HL-60 (cell line): ENCODE data around the gene SORBS2.

Source experiments
- SPI1 ChIP-seq: IDR thresholded peaks from 2 replicates; pipeline ENCODE4 v1.6.1; 2012; ENCODE audit warnings: low read depth, mild to moderate bottlenecking, borderline replicate concordance
- TF ChIP-seq, protein P1 (sequence below): IDR thresholded peaks from one replicate; pipeline ENCODE4 v1.5.1; 2011; ENCODE audit warnings: low read length, control low read depth, inconsistent platforms; ENCODE audit not compliant: insufficient read depth
- TF ChIP-seq, protein P2 (sequence below): IDR thresholded peaks from 2 replicates; pipeline ENCODE4 v1.6.1; 2012; ENCODE audit warnings: low read depth; ENCODE audit not compliant: insufficient replicate concordance

DNA sequence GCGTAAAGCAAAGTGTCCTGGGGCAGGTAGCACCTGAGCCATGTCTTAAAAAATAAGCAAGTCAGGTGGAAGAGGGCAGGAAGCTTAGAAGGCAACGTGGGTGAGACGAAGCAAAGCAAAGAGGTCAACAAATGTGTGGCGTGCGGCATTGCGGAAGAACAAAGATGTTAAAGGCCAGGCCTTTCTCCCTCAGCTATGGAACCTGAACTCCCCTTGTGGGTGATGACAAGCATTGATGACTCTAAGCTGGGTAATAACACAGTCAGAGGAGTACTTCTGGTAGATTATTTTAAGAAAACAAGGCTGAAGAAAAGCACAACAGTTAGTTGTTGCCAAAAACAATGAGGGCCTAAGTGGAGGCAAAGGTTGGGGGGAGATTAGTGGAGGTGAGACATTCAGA, 29.0 kb upstream of the SORBS2 start:
- TF ChIP-seq SPI1: no peak
- TF ChIP-seq, protein P1, sequence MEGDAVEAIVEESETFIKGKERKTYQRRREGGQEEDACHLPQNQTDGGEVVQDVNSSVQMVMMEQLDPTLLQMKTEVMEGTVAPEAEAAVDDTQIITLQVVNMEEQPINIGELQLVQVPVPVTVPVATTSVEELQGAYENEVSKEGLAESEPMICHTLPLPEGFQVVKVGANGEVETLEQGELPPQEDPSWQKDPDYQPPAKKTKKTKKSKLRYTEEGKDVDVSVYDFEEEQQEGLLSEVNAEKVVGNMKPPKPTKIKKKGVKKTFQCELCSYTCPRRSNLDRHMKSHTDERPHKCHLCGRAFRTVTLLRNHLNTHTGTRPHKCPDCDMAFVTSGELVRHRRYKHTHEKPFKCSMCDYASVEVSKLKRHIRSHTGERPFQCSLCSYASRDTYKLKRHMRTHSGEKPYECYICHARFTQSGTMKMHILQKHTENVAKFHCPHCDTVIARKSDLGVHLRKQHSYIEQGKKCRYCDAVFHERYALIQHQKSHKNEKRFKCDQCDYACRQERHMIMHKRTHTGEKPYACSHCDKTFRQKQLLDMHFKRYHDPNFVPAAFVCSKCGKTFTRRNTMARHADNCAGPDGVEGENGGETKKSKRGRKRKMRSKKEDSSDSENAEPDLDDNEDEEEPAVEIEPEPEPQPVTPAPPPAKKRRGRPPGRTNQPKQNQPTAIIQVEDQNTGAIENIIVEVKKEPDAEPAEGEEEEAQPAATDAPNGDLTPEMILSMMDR: no peak
- TF ChIP-seq, protein P2, sequence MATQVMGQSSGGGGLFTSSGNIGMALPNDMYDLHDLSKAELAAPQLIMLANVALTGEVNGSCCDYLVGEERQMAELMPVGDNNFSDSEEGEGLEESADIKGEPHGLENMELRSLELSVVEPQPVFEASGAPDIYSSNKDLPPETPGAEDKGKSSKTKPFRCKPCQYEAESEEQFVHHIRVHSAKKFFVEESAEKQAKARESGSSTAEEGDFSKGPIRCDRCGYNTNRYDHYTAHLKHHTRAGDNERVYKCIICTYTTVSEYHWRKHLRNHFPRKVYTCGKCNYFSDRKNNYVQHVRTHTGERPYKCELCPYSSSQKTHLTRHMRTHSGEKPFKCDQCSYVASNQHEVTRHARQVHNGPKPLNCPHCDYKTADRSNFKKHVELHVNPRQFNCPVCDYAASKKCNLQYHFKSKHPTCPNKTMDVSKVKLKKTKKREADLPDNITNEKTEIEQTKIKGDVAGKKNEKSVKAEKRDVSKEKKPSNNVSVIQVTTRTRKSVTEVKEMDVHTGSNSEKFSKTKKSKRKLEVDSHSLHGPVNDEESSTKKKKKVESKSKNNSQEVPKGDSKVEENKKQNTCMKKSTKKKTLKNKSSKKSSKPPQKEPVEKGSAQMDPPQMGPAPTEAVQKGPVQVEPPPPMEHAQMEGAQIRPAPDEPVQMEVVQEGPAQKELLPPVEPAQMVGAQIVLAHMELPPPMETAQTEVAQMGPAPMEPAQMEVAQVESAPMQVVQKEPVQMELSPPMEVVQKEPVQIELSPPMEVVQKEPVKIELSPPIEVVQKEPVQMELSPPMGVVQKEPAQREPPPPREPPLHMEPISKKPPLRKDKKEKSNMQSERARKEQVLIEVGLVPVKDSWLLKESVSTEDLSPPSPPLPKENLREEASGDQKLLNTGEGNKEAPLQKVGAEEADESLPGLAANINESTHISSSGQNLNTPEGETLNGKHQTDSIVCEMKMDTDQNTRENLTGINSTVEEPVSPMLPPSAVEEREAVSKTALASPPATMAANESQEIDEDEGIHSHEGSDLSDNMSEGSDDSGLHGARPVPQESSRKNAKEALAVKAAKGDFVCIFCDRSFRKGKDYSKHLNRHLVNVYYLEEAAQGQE: no peak
